Measurements from ENCODE around the gene RNASE4. TPM values are rescaled to one million over a fixed set of nuclear protein-coding genes. Genes with fewer than 3 reads are reported as not detected.

The RNASE4 gene
- total RNA-seq, 1 experiment from 2014 or later: 8.8 TPM

DNA sequence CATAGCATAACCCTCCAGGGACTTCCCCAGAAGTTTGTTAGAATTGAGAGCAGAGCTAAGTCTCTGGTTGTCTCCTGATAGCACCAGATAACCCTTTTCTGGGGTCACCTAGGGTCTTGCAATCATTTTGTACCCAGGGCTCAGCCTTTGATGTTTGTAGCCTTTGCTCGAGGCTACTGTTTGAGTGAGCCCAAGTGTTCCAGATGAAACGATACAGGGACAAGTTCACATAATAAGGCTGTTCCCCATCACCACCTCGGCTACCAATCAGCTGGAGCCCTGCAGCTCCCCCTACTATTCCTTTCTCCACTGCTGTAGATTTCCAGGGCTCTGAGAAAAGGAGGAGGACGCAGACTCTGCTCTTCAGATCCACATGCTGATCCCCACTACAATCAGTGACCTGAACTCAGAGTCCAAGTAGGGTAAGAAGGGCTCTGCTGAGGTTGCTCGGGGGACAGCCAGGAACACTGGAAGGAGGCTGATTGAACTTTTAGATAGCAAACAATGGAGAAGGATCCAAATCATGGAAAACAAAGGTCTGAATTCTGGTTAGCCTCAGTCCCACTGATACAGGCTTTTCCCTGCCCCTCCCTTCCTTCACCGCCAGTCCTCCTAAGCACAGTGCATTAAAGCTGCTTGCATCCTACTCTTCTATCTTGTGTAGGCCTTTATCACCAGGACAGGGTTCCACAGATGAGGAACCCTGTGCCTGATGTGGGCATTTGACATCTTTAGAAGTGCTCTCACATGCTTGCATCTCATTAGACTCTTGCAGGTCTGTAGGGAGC, 61.4 kb downstream of the RNASE4 start, which contains the start of gene EDDM3A:
TSS of gene EDDM3A (plus strand) at position 317 of the 788 bp plus-strand sequence. CDS start 1,694 bp downstream, outside the sequence.
- CTCF ChIA-PET: interaction anchor here (2.0 kb wide), 1 partner anchor 12 kb away, joined by 7 read pairs; no protein-coding TSS in a partner anchor
- H3K27me3 ChIP-seq (replicated peaks; ENCODE audit: control insufficient read depth, insufficient read depth, low read length): no peaks in the 10 kb centered on the region
- peak; percentile 32 to 68 for DNase-seq
- POLR2A ChIA-PET: no interaction called here
- no TSS peak for BruUV-seq (replicated peaks)
- peaks cover 4% of the 10 kb centered on the region; the same call in 1 of the 2 replicates for H3K4me1 ChIP-seq
- H3K36me3 ChIP-seq (ENCODE audit: control insufficient read depth, insufficient read depth, low read length): no peaks in the 10 kb centered on the region
- H3K9me3 ChIP-seq: no peaks in the 10 kb centered on the region
- no peak within 1 kb of the TSS for H3K4me3 Mint-ChIP-seq (ENCODE audit: unreplicated experiment)
- peaks cover 7% of the 10 kb centered on the region for H3K4me1 Mint-ChIP-seq (ENCODE audit: low read depth, unreplicated experiment)
- H3K27me3 Mint-ChIP-seq (ENCODE audit: insufficient read depth, unreplicated experiment): no peaks in the 10 kb centered on the region
- no peak within 1 kb of the TSS for H3K4me3 ChIP-seq (ENCODE audit: low read depth, low read length)
- intact Hi-C loops (cut with micrococcal nuclease; ENCODE audit: unreplicated experiment): no loop called here
- no peak within 1 kb of the TSS for H3K27ac Mint-ChIP-seq (ENCODE audit: unreplicated experiment)
- TF ChIP-seq, protein P1, sequence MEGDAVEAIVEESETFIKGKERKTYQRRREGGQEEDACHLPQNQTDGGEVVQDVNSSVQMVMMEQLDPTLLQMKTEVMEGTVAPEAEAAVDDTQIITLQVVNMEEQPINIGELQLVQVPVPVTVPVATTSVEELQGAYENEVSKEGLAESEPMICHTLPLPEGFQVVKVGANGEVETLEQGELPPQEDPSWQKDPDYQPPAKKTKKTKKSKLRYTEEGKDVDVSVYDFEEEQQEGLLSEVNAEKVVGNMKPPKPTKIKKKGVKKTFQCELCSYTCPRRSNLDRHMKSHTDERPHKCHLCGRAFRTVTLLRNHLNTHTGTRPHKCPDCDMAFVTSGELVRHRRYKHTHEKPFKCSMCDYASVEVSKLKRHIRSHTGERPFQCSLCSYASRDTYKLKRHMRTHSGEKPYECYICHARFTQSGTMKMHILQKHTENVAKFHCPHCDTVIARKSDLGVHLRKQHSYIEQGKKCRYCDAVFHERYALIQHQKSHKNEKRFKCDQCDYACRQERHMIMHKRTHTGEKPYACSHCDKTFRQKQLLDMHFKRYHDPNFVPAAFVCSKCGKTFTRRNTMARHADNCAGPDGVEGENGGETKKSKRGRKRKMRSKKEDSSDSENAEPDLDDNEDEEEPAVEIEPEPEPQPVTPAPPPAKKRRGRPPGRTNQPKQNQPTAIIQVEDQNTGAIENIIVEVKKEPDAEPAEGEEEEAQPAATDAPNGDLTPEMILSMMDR (IDR thresholded peaks at IDR 0.05; ENCODE audit: insufficient read depth in 1 of 2, low read depth in 1 of 2, low read length in 1 of 2, severe bottlenecking in 1 of 2, unreplicated experiment in 1 of 2): no peak
- no peaks in the 10 kb centered on the region for H3K36me3 Mint-ChIP-seq (ENCODE audit: insufficient read depth, unreplicated experiment)
- H3K9me3 Mint-ChIP-seq (ENCODE audit: unreplicated experiment): no peaks in the 10 kb centered on the region

DNA sequence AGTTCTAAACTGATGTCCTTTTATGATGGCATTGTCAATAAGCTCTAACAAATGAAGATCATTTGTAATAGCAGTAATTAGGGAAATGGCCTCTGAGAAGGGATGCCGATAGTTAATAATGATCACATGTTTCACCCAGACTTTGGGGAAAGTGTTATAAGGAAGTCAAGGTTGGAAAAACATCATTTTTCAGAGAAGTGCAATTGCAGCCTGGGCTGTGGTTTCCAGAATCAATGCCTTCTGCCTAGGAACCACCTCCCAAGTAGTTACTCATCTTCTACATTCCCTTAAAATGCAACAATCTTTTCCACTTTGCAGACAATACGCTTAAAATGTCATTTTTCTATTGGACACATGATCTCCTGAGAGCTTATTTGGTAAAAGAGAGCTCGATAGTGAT, 62.2 kb downstream of the RNASE4 start:
- no peaks in the 10 kb centered on the region for H3K27me3 Mint-ChIP-seq (ENCODE audit: insufficient read depth, unreplicated experiment)
- H3K36me3 ChIP-seq (ENCODE audit: control insufficient read depth, insufficient read depth, low read length): no peaks in the 10 kb centered on the region
- no peaks in the 10 kb centered on the region for H3K9me3 Mint-ChIP-seq (ENCODE audit: unreplicated experiment)
- H3K36me3 Mint-ChIP-seq (ENCODE audit: insufficient read depth, unreplicated experiment): no peaks in the 10 kb centered on the region
- no TSS peak for BruUV-seq (replicated peaks)
- H3K4me3 ChIP-seq (ENCODE audit: low read depth, low read length): no peak overlapping the region
- POLR2A ChIA-PET: no interaction called here
- H3K4me1 Mint-ChIP-seq (ENCODE audit: low read depth, unreplicated experiment): peaks cover 7% of the 10 kb centered on the region
- no peak for DNase-seq
- peaks cover 4% of the 10 kb centered on the region; the same call in 1 of the 2 replicates for H3K4me1 ChIP-seq
- CTCF ChIA-PET: interaction anchor here (2.0 kb wide), 1 partner anchor 12 kb away, joined by 7 read pairs; no protein-coding TSS in a partner anchor
- H3K9me3 ChIP-seq: no peaks in the 10 kb centered on the region
- intact Hi-C loops (cut with micrococcal nuclease; ENCODE audit: unreplicated experiment): no loop called here
- no peaks in the 10 kb centered on the region for H3K27me3 ChIP-seq (replicated peaks; ENCODE audit: control insufficient read depth, insufficient read depth, low read length)
- H3K4me3 Mint-ChIP-seq (ENCODE audit: unreplicated experiment): no peak overlapping the region
- H3K27ac Mint-ChIP-seq (ENCODE audit: unreplicated experiment): no peak overlapping the region
- TF ChIP-seq, protein P1 (IDR thresholded peaks at IDR 0.05; ENCODE audit: insufficient read depth in 1 of 2, low read depth in 1 of 2, low read length in 1 of 2, severe bottlenecking in 1 of 2, unreplicated experiment in 1 of 2): no peak

DNA sequence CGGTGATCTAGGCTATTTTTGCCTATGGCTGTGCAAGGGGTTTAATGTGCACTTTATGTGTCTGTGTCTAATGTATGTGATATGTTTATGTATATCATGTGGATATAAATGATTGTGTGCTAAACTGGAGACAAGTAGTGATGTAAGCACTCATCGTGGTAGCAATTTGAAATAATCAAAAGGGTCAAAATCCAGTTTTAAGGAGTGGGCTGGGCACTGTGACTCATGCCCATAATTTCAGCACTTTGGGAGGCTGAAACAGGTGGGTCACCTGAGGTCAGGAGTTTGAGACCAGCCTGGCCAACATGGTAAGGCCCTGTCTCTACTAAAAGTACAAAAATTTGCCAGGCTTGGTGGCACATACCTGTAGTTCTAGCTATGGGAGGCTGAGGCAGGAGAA, 64.1 kb downstream of the RNASE4 start:
- Histone ChIP-seq H3K36me3 (ENCODE audit: control insufficient read depth, insufficient read depth, low read length) (no peaks in the 10 kb centered on the region), H3K4me1 (no peaks in the 10 kb centered on the region), H3K4me3 (ENCODE audit: low read depth, low read length) (no peak overlapping the region), H3K9me3 (peaks cover 14% of the 10 kb centered on the region; the same call in 1 of the 2 replicates), H3K27me3 (replicated peaks; ENCODE audit: control insufficient read depth, insufficient read depth, low read length) (no peaks in the 10 kb centered on the region)
- POLR2A ChIA-PET: no interaction called here
- H3K4me3 Mint-ChIP-seq (ENCODE audit: unreplicated experiment): no peak overlapping the region
- DNase-seq: no peak
- TF ChIP-seq, protein P1 (IDR thresholded peaks at IDR 0.05; ENCODE audit: insufficient read depth in 1 of 2, low read depth in 1 of 2, low read length in 1 of 2, severe bottlenecking in 1 of 2, unreplicated experiment in 1 of 2): no peak
- intact Hi-C loops (cut with micrococcal nuclease; ENCODE audit: unreplicated experiment): no loop called here
- H3K36me3 Mint-ChIP-seq (ENCODE audit: insufficient read depth, unreplicated experiment): no peaks in the 10 kb centered on the region
- peaks cover 7% of the 10 kb centered on the region for H3K4me1 Mint-ChIP-seq (ENCODE audit: low read depth, unreplicated experiment)
- no peaks in the 10 kb centered on the region for H3K9me3 Mint-ChIP-seq (ENCODE audit: unreplicated experiment)
- no peak overlapping the region for H3K27ac Mint-ChIP-seq (ENCODE audit: unreplicated experiment)
- BruUV-seq (replicated peaks): no TSS peak
- no peaks in the 10 kb centered on the region for H3K27me3 Mint-ChIP-seq (ENCODE audit: insufficient read depth, unreplicated experiment)
- CTCF ChIA-PET: no interaction called here

Measured in Caco-2 (cell line).